GM23338 (cell line): ENCODE data around the gene SLC2A13.

Experiments used
- CREB1 ChIP-seq: fragments of 250-450 bp; sonication (Bioruptor Pico); IDR thresholded peaks from 2 replicates; pipeline ENCODE4 v1.5.0; 2020; ENCODE audit warnings: low read depth, mild to moderate bottlenecking, moderate library complexity
- EZH2 ChIP-seq: fragments of 200-600 bp; sonication (generic); IDR thresholded peaks from one replicate; pipeline ENCODE4 v1.8.0; 2017; ENCODE audit warnings: antibody characterized with exemption, mild to moderate bottlenecking, low read depth; ENCODE audit not compliant: unreplicated experiment
- EZH2phosphoT487 ChIP-seq: fragments of 200-600 bp; sonication (generic); IDR thresholded peaks from one replicate; pipeline ENCODE4 v1.8.1; 2018; ENCODE audit warnings: antibody characterized with exemption; ENCODE audit not compliant: unreplicated experiment
- JUNB ChIP-seq: IDR thresholded peaks from one replicate; pipeline ENCODE4 v1.6.1; 2016; ENCODE audit warnings: antibody characterized with exemption; ENCODE audit not compliant: unreplicated experiment
- POLR2AphosphoS5 ChIP-seq: IDR thresholded peaks from 2 replicates; pipeline ENCODE4 v1.6.1; 2016; ENCODE audit warnings: antibody characterized with exemption, low read depth
- ZNF331 ChIP-seq: fragments of 250-450 bp; sonication (Bioruptor Pico); IDR thresholded peaks from 2 replicates; pipeline ENCODE4 v1.5.0; 2020; ENCODE audit warnings: low read depth, mild to moderate bottlenecking, moderate library complexity
- ZNF462 ChIP-seq: fragments of 250-450 bp; sonication (Bioruptor Pico); IDR thresholded peaks from 2 replicates; pipeline ENCODE4 v1.5.0; 2020; ENCODE audit warnings: mild to moderate bottlenecking, moderate library complexity
- TF ChIP-seq, protein P1 (sequence below), 2 experiments: fragments of 200-600 bp in 1 of 2; sonication (generic) in 1 of 2; conservative IDR thresholded peaks; 2 replicates each; pipeline versions ENCODE4 v1.5.1 to v1.6.1; 2016 to 2017; ENCODE audit warnings: antibody characterized with exemption in 2 of 2, low read depth in 2 of 2, mild to moderate bottlenecking in 2 of 2, moderate library complexity in 1 of 2
- TF ChIP-seq, protein P2 (sequence below): IDR thresholded peaks from one replicate; pipeline ENCODE4 v1.6.1; 2018; ENCODE audit warnings: antibody characterized with exemption; ENCODE audit not compliant: unreplicated experiment

- TF ChIP-seq, protein P1, sequence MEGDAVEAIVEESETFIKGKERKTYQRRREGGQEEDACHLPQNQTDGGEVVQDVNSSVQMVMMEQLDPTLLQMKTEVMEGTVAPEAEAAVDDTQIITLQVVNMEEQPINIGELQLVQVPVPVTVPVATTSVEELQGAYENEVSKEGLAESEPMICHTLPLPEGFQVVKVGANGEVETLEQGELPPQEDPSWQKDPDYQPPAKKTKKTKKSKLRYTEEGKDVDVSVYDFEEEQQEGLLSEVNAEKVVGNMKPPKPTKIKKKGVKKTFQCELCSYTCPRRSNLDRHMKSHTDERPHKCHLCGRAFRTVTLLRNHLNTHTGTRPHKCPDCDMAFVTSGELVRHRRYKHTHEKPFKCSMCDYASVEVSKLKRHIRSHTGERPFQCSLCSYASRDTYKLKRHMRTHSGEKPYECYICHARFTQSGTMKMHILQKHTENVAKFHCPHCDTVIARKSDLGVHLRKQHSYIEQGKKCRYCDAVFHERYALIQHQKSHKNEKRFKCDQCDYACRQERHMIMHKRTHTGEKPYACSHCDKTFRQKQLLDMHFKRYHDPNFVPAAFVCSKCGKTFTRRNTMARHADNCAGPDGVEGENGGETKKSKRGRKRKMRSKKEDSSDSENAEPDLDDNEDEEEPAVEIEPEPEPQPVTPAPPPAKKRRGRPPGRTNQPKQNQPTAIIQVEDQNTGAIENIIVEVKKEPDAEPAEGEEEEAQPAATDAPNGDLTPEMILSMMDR (conservative IDR thresholded peaks at IDR 0.05; ENCODE audit: low read depth in 2 of 2), result no peak
- TF ChIP-seq POLR2AphosphoS5 (no peak), EZH2phosphoT487 (no peak), ZNF331 (CRISPR knock-in tag) (no peak), CREB1 (CRISPR knock-in tag) (no peak), ZNF462 (CRISPR knock-in tag) (no peak), JUNB (no peak), EZH2 (no peak)
- TF ChIP-seq, protein P2, sequence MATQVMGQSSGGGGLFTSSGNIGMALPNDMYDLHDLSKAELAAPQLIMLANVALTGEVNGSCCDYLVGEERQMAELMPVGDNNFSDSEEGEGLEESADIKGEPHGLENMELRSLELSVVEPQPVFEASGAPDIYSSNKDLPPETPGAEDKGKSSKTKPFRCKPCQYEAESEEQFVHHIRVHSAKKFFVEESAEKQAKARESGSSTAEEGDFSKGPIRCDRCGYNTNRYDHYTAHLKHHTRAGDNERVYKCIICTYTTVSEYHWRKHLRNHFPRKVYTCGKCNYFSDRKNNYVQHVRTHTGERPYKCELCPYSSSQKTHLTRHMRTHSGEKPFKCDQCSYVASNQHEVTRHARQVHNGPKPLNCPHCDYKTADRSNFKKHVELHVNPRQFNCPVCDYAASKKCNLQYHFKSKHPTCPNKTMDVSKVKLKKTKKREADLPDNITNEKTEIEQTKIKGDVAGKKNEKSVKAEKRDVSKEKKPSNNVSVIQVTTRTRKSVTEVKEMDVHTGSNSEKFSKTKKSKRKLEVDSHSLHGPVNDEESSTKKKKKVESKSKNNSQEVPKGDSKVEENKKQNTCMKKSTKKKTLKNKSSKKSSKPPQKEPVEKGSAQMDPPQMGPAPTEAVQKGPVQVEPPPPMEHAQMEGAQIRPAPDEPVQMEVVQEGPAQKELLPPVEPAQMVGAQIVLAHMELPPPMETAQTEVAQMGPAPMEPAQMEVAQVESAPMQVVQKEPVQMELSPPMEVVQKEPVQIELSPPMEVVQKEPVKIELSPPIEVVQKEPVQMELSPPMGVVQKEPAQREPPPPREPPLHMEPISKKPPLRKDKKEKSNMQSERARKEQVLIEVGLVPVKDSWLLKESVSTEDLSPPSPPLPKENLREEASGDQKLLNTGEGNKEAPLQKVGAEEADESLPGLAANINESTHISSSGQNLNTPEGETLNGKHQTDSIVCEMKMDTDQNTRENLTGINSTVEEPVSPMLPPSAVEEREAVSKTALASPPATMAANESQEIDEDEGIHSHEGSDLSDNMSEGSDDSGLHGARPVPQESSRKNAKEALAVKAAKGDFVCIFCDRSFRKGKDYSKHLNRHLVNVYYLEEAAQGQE, result no peak
Measured at GRCh38 chr12:39722504-39722903, 383.4 kb downstream of the SLC2A13 start.
